Activated CD8-positive, alpha-beta memory T cell treated with anti-CD3 and anti-CD28 coated beads, Interleukin-2, amount 50 U/mL, for 1 hour (primary cell): ENCODE data around the gene RNF4.
"Not testable (repeated sequence)": the region's sequence is repeated elsewhere in the genome, so short reads cannot be mapped to it uniquely, and the experiment has no call there.

ENCODE experiments used
- DNase-seq: peaks from one replicate; pipeline ENCODE4 v3.0.0-alpha.2; 2020; ENCODE audit errors: extremely low read depth

Gene RNF4

GRCh38 chr4:2486981-2487380, 18.1 kb downstream of the RNF4 start:
- DNase-seq: no peak

- no peak for DNase-seq
Observed at GRCh38 chr4:2487632-2488031, 18.7 kb downstream of the RNF4 start.

GRCh38 chr4:2489081-2489805, 20.3 kb downstream of the RNF4 start:
- no peak for DNase-seq

DNA sequence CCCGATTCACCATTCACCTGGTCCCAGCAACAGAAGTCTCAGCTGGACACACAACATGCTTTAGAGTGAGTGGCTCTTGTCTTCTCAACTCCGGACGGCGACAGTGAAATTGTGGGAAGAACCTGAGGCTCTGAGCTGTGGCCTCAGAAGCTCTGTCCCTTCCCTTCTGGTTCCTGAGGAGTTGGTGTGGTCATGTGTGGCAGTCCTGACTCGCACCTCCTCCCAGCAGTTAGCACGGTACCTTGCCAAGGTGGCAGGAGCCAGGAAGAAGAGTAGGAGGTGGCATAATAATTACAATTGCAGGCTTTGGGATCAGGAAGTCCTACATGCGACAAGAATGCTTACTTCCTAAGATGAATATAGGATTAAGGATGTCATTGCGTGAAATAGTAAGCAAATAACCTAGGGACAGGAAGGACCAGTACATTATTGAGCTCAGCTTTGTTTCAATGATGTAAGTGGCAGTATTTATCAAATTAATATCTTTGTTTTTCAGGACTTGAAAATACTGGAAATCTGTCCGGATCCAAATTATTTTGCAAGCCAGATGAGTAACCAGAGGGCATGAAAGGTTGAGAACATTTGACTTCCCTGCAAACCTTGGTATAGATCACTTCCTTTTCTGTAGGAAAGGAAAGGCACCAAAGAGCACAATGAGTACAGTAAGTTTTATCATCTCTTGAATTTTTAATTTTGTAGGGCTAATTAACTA, 21.1 kb downstream of the RNF4 start:
- DNase-seq: no peak

DNA sequence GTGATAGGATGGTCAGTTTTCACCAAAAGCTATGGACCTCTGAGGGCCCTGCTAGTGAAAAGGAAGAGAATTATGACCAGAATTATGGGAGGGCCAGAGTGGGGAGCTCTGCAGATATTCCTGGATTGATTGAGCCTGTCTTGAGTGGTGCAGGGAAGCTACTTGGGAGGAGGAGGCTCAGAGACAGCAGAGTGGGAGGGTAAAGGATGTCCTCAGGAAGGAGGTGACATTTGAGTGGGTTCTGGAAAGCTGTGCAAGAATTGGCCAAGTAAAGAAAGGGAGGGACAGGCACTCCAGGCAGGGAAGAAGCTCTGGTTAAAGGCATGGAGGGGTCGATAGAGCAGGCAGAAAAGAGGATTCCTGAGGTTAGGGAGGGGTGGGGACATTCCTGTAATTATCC, 24.1 kb downstream of the RNF4 start:
- no peak for DNase-seq

DNA sequence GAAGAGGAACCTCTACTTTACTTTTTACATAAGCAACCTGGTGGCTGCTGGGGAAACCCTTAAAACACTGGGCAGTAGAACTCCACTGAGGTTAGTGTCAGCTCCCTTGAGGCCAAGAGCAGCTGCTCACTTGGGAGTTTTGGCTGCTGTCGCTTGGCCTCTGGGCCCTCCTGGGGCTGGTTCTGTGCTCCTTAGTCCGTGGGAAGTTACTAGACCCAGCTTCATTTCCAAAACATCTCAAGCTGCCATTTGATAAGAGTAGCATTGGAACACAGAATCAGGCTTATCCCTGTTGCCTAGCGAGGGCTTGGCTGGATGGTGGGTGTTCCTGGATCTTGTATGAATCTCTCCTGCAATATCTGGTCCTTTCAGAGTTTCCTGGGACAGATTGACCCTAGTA, 26.1 kb downstream of the RNF4 start:
- DNase-seq: no peak

- no peak for DNase-seq
Observed at GRCh38 chr4:2497324-2497723, 28.4 kb downstream of the RNF4 start.

DNA sequence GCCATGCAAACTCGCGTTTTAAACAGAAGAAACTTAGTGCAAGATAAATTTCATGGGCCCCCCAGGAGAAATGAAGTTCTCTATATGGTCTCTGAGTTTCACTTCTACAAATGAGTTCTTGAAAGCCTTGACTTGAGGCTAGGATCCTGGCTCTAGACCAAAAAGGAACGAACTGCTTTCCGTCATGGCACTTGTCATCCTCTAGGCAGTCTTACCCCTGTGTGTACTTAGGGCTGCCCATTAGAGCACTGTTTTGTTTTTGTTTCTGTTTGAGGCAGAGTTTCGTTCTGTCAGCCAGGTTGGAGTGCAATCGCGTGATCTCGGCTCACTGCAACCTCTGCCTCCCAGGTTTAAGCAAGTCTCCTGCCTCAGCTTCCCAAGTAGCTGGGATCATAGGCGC, 29.0 kb downstream of the RNF4 start:
- no peak for DNase-seq

- no peak for DNase-seq
Observed at GRCh38 chr4:2500547-2500946, 31.6 kb downstream of the RNF4 start.

DNA sequence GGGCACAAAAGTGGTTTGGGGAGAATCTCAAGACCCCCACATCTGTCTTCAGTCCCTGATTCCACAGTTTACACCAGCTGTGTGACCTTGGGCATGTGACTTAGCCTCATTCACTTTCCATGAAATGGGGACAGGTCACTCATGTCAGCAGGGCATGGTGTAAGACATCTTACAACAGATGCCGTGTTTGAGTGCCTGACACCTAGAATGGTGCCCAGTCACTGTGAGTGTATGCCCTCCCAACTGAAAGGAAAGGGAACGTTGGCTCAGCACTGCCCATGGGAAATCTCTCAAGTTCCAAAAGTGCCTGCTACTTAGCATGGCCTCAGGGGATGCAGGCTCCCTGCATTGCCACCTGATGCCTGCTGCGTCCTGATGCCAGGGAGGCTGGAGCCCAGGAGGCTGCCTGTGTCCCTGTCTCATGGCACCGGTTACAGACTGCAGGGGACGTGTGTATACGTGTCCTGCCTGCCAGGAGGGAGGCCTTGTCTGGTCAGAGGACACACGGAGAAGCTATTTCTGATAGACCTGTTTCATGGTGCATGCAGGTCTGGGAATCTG, 32.2 kb downstream of the RNF4 start:
- DNase-seq: no peak

- DNase-seq: no peak
Observed at GRCh38 chr4:2503809-2504208, 34.9 kb downstream of the RNF4 start.

- DNase-seq: no peak
Observed at GRCh38 chr4:2507259-2507658, 38.4 kb downstream of the RNF4 start.

GRCh38 chr4:2507855-2508254, 38.9 kb downstream of the RNF4 start:
- no peak for DNase-seq

DNA sequence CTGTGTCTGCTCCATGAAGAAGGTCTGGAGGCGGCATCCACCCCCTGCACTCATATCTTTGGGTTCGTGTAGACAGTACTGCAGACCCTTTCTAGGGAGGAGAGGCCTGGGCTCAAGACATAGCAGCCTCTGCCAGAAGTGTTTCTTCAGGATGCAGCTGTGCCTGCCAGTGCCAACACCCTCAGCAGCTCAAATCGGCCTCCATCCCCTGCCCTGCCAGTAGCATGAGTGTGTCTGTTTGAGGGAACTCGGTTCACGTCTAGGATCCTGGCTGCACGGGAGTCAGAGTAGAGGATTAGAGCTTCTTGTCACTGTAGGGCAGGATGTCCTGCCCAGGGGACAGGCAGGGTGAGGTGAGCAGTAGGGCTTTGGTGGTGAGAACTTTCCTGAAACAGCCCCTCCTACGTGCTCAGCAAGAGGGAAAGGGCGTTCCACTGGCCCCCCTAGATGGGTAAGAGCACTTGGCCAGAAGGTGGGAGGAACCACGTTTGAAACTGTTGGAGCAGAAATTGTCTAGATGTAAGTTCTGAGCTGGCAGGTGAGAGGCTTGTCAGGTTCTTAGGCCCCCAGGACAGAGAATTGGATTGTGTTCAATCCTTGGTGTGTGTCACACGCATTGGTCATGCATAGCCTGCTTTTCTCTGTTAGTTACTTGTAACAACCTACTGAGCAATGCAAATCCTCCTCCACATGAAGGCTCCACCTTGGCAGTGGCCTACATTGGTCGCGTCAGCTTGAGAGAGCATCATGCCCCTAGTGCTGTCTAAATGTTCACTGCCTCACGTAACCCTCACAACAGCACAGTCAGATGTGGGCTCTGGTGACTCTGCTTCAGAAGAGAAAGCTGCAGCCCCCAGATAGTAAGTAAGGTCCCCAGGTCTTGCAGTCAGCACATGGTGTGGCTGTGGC, 41.7 kb downstream of the RNF4 start:
- no peak for DNase-seq

DNA sequence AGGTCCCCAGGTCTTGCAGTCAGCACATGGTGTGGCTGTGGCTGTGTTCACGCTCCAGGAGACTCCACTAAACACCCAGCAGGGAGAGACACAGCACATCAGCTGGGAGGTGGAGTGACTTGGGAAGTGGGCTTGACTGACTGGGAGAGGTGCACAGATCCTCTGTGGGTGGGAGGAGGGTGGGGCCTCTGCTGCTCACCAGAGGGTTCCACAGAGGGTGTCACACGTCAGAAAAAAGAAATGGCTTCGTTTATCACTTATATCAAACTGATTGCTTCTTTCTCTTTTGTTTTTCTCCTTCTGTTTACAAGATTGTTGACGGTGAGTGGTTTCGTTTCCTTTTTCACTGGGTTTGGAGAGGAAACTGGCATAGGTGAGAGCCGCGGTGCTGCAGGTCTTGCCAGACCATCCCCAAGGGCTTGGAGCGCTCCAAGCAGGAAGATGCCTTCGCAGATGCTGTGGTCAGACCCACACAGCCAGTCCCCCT, 42.8 kb downstream of the RNF4 start:
- DNase-seq: no peak

DNA sequence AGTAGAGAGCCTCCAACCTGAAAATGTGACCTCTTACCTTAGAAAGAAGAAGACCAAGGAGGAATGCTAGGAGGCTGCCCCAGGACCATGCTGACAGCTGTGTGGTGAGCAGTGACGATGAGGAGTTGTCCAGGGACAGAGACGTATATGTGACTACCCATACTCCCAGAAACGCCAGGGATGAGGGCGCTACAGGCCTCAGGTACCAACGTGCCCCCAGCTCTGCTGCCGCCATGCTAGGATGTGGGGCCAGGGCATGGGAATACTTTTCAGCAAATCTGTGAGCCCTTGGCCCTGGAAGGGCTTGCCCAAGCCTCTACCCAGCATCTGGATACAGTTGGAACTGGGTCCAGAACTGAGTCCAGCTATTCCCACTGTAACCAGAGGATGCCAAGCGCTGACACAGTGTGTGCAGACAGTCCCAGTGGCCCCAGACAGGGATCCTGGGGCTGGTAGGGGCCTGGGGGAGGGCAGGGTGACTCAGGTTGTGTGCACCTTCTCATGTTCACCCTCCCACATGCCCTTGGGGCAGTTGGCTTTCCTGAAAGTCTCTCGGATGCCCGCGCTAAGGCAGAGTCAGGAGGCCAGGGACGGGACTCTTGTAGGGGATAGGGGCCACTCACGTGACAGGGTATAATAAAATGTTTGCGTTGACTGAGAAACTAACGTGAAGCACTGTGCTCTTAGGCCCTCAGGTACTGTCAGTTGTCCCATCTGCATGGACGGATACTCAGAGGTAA, 43.7 kb downstream of the RNF4 start:
- DNase-seq: no peak

GRCh38 chr4:2514193-2514592, 45.3 kb downstream of the RNF4 start:
- not testable (repeated sequence) for DNase-seq

- not testable (repeated sequence) for DNase-seq
Observed at GRCh38 chr4:2514944-2515343, 46.0 kb downstream of the RNF4 start.

DNA sequence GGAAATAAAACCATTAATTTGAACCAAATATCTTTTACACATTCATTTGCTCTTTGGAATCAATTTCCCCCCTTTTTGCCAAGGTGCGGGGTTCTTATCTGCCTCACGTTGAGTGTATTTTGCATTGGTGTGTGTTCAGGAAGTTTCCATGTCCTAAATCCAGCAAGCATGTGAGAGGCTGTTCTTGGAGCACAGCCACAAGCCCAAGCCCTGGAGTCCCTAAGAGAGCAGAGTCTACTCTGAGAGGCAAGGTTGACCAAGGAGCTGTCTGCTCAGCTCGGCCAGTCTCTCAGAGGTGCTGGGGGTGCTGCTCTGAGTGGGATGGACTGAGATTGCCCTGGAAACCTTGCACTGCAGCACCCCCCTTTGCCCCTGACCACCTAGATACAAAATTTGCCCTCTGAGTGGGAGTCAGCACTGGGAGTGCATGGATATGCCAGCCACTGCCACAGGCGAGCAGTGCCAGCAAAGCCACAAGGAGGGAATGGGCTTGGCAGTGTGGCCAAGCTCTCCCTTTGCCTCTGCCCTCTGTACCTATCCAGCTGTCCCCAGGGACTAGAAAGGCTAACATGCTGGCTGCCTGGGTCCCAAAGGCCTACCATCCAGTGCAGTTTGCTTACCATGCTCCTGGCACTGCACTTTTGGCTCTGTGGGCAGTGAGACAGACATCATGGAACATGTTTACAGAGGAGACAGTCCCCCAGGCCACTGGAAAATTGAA, 47.1 kb downstream of the RNF4 start:
- DNase-seq: no peak

GRCh38 chr4:2516635-2517034, 47.7 kb downstream of the RNF4 start:
- DNase-seq: no peak

DNA sequence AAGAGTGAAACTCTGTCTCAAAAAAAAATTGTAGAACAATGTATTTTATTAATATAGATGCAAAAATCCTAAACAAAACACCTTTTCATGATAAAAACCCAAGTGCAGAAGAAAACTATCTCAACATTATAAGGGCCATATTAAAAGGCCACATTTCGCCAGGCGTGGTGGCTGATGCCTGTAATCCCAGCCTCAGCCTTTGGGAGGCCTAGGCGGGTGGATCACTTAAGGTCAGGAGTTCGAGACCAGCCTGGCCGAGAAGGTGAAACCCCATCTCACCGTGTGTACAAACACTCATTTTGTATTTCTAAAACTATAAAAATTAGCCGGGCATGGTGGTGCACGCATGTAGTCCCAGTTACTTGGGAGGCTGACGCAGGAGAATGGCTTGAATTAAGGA, 57.7 kb downstream of the RNF4 start:
- DNase-seq: no peak
